Activated CD8-positive, alpha-beta T cell treated with anti-CD3 and anti-CD28 coated beads for 36 hours (primary cell): ENCODE data around the gene PSMB5. TPM values are rescaled to one million over a fixed set of nuclear protein-coding genes. Genes with fewer than 3 reads are reported as not detected.
A peak's percentile ranks its signal among the peaks of the same experiment; 100 is the strongest.
"Not testable (repeated sequence)": the region's sequence is repeated elsewhere in the genome, so short reads cannot be mapped to it uniquely, and the experiment has no call there.

Experiments used
- ATAC-seq: fragments of 200-7000 bp; cut with Tn5 transposase; one replicate; pipeline ENCODE4 v1.10.0; 2021; ENCODE audit warnings: mild to moderate bottlenecking, moderate library complexity
- CTCF ChIA-PET: fragments of 350-600 bp; sonication (Branson Sonifier 250); formaldehyde crosslinking; loops from one replicate; lab custom pipeline; 2021; ENCODE audit warnings: antibody characterized with exemption; lab: Charles Lee
- POLR2A ChIA-PET: fragments of 350-600 bp; sonication (Branson Sonifier 250); formaldehyde crosslinking; loops from one replicate; lab custom pipeline; 2021; ENCODE audit warnings: antibody characterized with exemption; lab: Charles Lee
- DNase-seq: peaks from one replicate; pipeline ENCODE4 v3.0.0-alpha.2; 2020
- H3K27ac Mint-ChIP-seq: one replicate; pipeline ENCODE4 v1.8.0; 2021; ENCODE audit warnings: mild to moderate bottlenecking, mixed read lengths
- H3K27me3 Mint-ChIP-seq: one replicate; pipeline ENCODE4 v1.8.0; 2021; ENCODE audit warnings: mixed read lengths
- H3K36me3 Mint-ChIP-seq: one replicate; pipeline ENCODE4 v1.8.0; 2021; ENCODE audit warnings: low read depth, mixed read lengths
- H3K4me1 Mint-ChIP-seq: one replicate; pipeline ENCODE4 v1.8.0; 2021; ENCODE audit warnings: low read depth, mixed read lengths
- H3K4me3 Mint-ChIP-seq: one replicate; pipeline ENCODE4 v1.8.0; 2021; ENCODE audit warnings: mild to moderate bottlenecking, moderate library complexity, mixed read lengths
- H3K9me3 Mint-ChIP-seq: one replicate; pipeline ENCODE4 v1.8.0; 2021; ENCODE audit warnings: mixed read lengths
- intact Hi-C: fragments of 100-400 bp; cut with micrococcal nuclease; formaldehyde crosslinking; loops from one replicate; pipeline ENCODE4 v1.10.0; 2022
- total RNA-seq, 2 experiments: library from RNA; stranded (reverse); gene quantifications; one replicate each; pipeline ENCODE4 v1.2.3, GENCODE V29; 2021
- TF ChIP-seq, protein P1 (sequence below): fragments of 200-600 bp; IDR thresholded peaks from one replicate; pipeline ENCODE4 v1.8.0; 2022; ENCODE audit warnings: antibody characterized with exemption, mild to moderate bottlenecking

Gene PSMB5
- total RNA-seq, 2 experiments from 2014 or later, result 119 to 120 TPM

DNA sequence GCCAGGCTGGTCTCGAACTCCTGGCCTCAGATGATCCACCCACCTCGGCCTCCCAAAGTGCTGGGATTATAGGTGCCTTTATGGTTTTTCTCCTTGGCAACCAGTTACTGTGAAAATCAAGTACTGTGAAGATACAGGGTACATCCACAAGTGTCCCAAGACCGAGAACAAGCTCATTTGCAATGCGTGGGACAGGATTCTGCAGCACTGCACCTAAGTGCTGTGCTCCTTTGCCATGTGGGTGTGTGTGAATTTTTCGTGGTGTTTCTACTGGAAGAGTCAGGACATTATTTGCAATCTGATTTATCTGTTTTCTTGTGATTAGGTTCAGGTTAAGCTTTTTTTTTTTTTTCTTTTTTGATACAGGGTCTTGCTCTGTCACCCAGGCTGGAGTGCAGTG is 17.6 kb downstream of the PSMB5 start:
- Mint-ChIP-seq H3K9me3 (no peaks in the 10 kb centered on the region), H3K27me3 (no peaks in the 10 kb centered on the region), H3K4me3 (no peak overlapping the region), H3K27ac (no peak overlapping the region), H3K4me1 (peaks cover 18% of the 10 kb centered on the region), H3K36me3 (no peaks in the 10 kb centered on the region)
- DNase-seq (no peak), ATAC-seq (no peak)
- intact Hi-C loops, result no loop called here
- CTCF ChIA-PET, result interaction anchor here (0.6 to 4.5 kb wide), 9 partner anchors 8 to 52 kb away, joined by 3 to 21 read pairs (median 4); no protein-coding TSS in a partner anchor
- TF ChIP-seq, protein P1, sequence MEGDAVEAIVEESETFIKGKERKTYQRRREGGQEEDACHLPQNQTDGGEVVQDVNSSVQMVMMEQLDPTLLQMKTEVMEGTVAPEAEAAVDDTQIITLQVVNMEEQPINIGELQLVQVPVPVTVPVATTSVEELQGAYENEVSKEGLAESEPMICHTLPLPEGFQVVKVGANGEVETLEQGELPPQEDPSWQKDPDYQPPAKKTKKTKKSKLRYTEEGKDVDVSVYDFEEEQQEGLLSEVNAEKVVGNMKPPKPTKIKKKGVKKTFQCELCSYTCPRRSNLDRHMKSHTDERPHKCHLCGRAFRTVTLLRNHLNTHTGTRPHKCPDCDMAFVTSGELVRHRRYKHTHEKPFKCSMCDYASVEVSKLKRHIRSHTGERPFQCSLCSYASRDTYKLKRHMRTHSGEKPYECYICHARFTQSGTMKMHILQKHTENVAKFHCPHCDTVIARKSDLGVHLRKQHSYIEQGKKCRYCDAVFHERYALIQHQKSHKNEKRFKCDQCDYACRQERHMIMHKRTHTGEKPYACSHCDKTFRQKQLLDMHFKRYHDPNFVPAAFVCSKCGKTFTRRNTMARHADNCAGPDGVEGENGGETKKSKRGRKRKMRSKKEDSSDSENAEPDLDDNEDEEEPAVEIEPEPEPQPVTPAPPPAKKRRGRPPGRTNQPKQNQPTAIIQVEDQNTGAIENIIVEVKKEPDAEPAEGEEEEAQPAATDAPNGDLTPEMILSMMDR, result no peak
- POLR2A ChIA-PET, result interaction anchor here (0.6 to 2.1 kb wide), 6 partner anchors 8 to 41 kb away, joined by 3 to 9 read pairs (median 4); no protein-coding TSS in a partner anchor

DNA sequence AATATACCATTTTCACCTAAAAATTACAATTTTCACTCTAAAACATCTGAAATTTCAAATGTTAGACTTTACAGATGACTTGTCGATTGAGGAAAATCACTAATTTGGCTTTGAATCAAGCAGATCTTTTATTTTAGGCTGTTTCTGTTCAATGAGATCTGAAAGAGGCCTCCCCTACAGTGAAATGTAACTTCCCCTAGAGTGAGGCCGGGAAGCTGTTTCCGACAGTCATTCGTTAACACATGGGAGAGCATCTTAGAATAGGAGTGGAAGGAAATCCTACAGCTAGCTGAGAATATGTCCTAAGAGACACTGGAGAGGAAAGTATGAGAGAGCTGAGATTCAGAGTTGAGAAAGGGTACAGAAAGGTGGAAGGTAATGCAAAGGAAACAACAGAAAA is 19.1 kb downstream of the PSMB5 start:
- Mint-ChIP-seq H3K4me3 (no peak overlapping the region), H3K27ac (peak overlapping the region; percentile 2), H3K4me1 (peaks cover 5% of the 10 kb centered on the region), H3K36me3 (no peaks in the 10 kb centered on the region), H3K9me3 (no peaks in the 10 kb centered on the region), H3K27me3 (no peaks in the 10 kb centered on the region)
- intact Hi-C loops, result no loop called here
- ChIA-PET POLR2A (interaction anchor here (1.2 kb wide), 1 partner anchor 43 kb away, joined by 3 read pairs; no protein-coding TSS in a partner anchor), CTCF (interaction anchor here (2.2 to 4.5 kb wide), 3 partner anchors 9 to 33 kb away, joined by 8 to 21 read pairs (median 10); partner anchors contain the start of gene AJUBA)
- DNase-seq (no peak), ATAC-seq (no peak)
- TF ChIP-seq, protein P1, result no peak

DNA sequence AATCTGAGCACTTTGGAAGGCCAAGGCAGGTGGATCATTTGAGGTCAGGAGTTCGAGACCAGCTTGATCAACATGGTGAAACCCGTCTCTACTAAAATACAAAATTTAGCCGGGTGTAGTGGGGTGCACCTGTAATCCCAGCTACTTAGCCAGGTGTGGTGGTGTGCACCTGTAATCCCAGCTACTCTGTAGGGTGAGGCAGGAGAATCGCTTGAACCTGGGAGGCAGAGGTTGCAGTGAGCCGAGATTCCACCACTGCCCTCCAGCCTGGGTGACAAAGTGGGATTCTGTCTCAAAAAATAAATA is 21.0 kb downstream of the PSMB5 start:
- H3K36me3 Mint-ChIP-seq, ATAC-seq, H3K9me3 Mint-ChIP-seq, DNase-seq, H3K27ac Mint-ChIP-seq, intact Hi-C loops, H3K4me3 Mint-ChIP-seq, H3K27me3 Mint-ChIP-seq: not testable (repeated sequence)
- POLR2A ChIA-PET, result interaction anchor here (1.4 to 1.6 kb wide), 2 partner anchors 8 to 12 kb away, joined by 3 to 4 read pairs; no protein-coding TSS in a partner anchor
- H3K4me1 Mint-ChIP-seq, result peaks cover 13% of the 10 kb centered on the region
- CTCF ChIA-PET, result interaction anchor here (1.0 to 4.5 kb wide), 3 partner anchors 10 to 45 kb away, joined by 3 to 21 read pairs (median 4); no protein-coding TSS in a partner anchor

DNA sequence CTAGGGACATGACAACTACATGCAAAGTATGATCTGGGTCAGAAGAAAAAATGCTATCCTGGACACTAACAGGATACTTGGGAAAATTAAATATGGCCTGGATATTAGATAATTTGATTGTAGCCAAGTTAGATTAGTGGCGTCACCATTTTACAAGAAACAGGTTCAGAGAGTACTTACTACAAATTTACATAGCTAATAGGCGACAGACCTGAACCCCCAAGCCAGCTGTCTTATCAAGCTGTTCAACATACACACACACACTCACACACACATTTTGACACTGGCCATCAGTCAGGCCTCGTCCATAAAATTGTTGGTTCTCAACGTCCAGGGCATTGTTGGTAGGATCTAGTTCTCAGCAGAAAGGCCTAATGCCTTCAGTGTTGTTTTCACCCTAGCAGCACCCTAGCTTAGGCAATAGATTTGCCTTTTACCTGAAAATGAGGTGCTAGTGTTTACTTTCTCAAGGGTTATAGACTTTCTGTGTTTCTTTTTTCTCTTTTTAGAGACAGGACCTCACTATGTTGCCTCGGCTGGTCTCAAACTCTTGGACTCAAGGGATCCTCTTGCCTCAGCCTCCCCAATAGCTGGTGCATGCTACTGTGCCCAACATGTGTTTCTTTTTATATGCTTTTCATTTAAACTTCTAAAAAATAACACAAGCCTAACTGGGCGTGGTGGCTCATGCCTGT is 21.5 kb downstream of the PSMB5 start:
- no peaks in the 10 kb centered on the region for H3K36me3 Mint-ChIP-seq
- no peaks in the 10 kb centered on the region for H3K9me3 Mint-ChIP-seq
- intact Hi-C loops, result no loop called here
- DNase-seq (no peak), ATAC-seq (no peak)
- H3K27me3 Mint-ChIP-seq, result no peaks in the 10 kb centered on the region
- H3K4me1 Mint-ChIP-seq, result peaks cover 18% of the 10 kb centered on the region
- CTCF ChIA-PET, result interaction anchor here (0.9 to 4.5 kb wide), 8 partner anchors 9 to 56 kb away, joined by 3 to 21 read pairs (median 4); partner anchors contain the start of gene CDH24
- no peak overlapping the region for H3K27ac Mint-ChIP-seq
- TF ChIP-seq, protein P1, result no peak
- POLR2A ChIA-PET, result interaction anchor here (1.4 to 1.6 kb wide), 2 partner anchors 8 to 12 kb away, joined by 3 to 4 read pairs; no protein-coding TSS in a partner anchor
- no peak overlapping the region for H3K4me3 Mint-ChIP-seq

DNA sequence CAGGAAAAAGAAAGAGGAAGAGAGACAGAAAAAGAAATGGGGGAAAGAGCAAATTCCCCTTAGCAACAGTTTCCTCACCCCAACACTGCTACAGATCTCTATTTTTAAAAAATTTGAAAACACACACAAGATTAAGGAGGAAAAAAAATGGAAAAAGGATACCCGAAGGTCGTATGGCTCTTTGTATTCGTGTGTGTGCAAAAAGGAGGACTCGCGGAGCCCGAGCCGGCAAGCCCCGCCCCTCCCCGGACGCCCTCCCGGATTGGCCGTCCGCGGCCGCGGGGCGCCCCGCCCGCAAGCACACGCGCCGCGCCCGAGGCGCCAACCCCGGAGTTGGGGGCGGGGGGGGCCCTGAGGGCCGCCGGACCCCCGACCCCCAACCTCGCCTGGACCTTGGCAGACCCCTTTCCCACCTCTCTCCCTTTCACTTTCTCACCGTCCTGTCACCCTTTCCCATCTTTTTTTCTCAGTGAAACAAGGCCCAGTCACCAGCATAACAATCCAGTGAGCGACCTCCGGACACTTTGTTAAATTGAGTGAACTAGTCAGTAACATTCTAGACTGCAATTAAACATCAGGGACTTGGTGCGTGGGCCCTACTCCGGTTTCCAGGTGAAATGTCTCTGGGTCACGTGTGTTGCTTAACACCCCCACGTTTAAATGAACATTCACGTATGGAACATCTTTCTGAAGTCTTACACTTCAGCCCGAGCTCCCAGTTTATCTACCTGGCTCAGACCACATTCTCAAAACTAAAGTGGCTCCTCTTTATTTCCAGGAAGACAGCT is 24.6 kb downstream of the PSMB5 start, which contains the start of gene C14orf93:
C14orf93 (minus strand) TSS at position 205 of the 788 bp plus-strand sequence. CDS start 11,120 bp downstream, outside the sequence.
- peak; percentile 46 for ATAC-seq
- intact Hi-C loops, result loop anchor here (5.0 kb wide), 1 partner anchor 47 kb away; the partner anchor contains the start of gene CDH24
- DNase-seq, result peak; percentile 89
- ChIA-PET CTCF (interaction anchor here (0.9 to 3.2 kb wide), 5 partner anchors 9 to 48 kb away, joined by 3 to 20 read pairs (median 5); partner anchors contain the start of gene CDH24), POLR2A (interaction anchor here (1.2 kb wide), 1 partner anchor 10 kb away, joined by 3 read pairs; no protein-coding TSS in a partner anchor)
- TF ChIP-seq, protein P1, result no peak
- Mint-ChIP-seq H3K4me1 (peaks cover 31% of the 10 kb centered on the region), H3K36me3 (no peaks in the 10 kb centered on the region), H3K4me3 (peak within 1 kb of the TSS; percentile 85), H3K9me3 (no peaks in the 10 kb centered on the region), H3K27me3 (no peaks in the 10 kb centered on the region), H3K27ac (peak within 1 kb of the TSS; percentile 93)
